GM19397 (cell line): Measurements from ENCODE around the gene DGUOK.

Experiments used
- ATAC-seq: cut with Tn5 transposase; IDR thresholded peaks from one replicate; pipeline ENCODE4 v1.9.1; 2021; ENCODE audit warnings: mild to moderate bottlenecking, moderate library complexity; ENCODE audit not compliant: unreplicated experiment

The DGUOK gene

GRCh38 chr2:73946215-73946614 lies 19.5 kb downstream of the DGUOK start:
- no peak for ATAC-seq

DNA sequence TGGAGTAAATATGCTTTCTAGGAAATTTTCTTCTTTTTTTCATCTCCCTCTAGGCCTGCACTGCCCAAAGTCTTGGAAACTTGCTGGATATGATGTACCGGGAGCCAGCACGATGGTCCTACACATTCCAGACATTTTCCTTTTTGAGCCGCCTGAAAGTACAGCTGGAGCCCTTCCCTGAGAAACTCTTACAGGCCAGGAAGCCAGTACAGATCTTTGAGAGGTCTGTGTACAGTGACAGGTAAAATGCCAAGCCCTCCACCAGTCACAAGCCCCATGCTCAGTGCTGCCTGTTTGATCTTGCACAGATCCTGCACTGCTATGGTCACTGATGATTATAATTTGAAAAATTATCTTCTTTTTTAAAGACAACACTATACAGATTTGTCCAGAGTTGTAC lies 20.0 kb downstream of the DGUOK start:
- ATAC-seq = no peak

DNA sequence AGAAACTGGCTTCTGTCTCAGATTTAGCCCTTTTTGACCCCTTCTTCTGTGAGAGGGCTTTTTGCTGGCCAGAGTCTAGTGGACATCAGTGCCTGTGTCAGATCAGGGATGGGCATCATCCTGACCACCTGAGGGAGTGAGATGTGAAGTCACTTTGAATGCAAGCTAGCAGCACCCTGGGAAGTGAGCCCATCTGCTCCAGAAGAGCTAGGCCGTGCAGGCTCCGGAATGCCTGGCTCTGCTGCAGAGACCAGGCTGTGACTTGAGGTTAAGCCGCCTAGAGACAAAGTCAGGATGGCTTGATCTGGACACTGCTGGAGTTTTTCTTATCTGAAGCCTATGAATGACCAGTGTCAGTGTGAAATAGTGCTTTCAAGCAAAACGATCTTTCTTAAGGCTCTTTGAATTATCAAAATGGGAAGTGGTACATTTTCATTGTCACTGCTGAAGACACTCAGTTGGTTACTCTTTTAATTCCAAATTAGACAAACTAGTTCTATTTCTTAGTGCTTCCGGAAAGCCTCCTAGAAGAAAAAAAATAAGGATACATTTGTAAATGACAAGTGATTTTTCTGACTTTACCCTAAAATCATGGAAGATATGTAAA lies 20.8 kb downstream of the DGUOK start:
- ATAC-seq = no peak

GRCh38 chr2:73949802-73950201 lies 23.1 kb downstream of the DGUOK start:
- no peak for ATAC-seq

GRCh38 chr2:73952499-73953446 lies 26.1 kb downstream of the DGUOK start:
- no peak for ATAC-seq

DNA sequence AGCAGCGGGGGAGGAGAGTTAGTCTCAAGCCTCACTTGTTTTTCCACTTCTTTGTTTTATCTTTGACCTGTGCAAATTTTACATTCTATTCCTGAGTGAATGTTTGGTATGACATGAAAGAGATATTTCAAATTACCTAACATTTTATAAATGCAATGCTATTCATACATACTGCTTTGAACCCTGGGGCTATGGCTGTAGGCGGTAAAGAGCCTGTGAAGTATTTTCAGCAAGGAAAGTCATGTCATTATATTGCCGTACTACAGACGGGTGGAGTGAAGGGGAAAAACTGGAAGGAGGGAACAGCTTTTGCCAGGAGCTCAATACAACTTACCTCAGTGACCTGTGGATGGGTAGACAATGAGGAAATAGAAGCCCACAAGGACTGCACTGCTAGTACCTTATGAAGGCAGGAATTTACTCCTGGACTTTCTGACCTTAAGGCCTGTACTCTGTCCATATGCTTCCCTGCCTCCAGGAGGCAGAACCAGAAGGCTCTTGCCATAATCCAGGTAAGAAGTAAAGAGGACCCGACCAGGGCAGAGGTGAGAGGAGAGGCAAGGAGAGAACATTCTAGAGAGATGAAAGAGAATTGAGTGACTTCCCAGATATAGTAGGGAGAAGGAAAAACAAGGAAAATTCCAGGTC lies 29.7 kb downstream of the DGUOK start:
- ATAC-seq = no peak

- no peak for ATAC-seq
These were observed 34.6 kb downstream of the DGUOK start for GRCh38 chr2:73961274-73961673.

DNA sequence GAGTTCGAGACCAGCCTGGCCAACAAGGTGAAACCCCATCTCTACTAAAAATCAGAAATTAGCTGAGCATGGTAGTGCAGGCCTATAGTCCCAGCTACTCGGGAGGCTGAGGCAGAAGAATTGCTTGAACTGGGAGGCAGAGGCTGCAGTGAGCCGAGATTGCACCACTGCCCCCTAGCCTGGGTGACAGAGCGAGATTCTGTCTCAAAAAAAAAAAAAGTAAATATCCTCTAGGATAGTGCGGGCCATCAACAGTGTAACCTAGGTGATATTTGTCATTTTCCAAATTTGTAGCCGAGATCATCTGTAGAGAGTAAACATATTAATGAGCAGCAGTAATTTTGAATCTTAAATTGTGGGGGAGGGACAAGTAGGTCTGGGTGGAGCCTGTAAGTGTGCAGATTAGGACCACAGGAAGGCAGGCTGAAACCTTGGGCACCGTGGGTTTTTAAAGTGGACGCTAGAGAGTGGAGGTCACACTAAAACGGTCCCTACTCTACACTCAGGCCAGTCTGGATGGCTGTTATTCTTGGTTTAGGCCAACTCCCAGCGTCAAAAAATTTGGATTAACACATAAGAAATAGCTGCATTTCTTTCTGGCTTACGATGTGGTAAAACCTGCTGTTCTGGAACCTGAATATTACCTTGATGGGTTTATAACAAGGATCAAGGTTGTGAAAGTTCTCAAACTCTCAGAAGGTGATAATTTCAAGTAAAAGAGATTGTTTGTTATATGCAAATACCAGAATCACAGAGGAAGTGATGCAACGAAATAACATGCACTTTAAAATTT lies 35.3 kb downstream of the DGUOK start:
- ATAC-seq = no peak

- ATAC-seq = no peak
These were observed 36.1 kb downstream of the DGUOK start for GRCh38 chr2:73962798-73963197.

- no peak for ATAC-seq
These were observed 36.9 kb downstream of the DGUOK start for GRCh38 chr2:73963385-73964120.

GRCh38 chr2:73964223-73964622 lies 37.5 kb downstream of the DGUOK start:
- ATAC-seq = no peak

- ATAC-seq = no peak
These were observed 38.4 kb downstream of the DGUOK start for GRCh38 chr2:73965053-73965452.

- no peak for ATAC-seq
These were observed 41.8 kb downstream of the DGUOK start for GRCh38 chr2:73968357-73968937.

DNA sequence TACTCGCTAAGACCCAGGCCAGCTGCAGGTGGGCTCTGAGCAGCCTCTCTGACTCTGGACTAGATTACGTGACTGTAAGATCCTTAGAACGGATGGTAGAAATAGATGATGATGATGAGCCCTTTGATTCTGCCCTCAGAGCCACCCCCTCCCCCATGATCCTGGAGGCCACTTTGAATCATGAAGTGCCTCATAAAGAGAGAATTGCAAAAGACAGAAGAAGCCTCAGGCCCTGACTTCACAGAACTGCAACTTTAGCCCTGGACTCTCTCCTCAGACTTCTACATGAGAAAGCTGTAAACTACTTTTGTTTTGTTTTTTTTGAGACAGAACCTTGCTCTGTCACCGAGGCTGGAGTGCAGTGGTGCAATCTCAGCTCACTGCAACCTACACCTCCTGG lies 42.7 kb downstream of the DGUOK start:
- ATAC-seq = no peak

DNA sequence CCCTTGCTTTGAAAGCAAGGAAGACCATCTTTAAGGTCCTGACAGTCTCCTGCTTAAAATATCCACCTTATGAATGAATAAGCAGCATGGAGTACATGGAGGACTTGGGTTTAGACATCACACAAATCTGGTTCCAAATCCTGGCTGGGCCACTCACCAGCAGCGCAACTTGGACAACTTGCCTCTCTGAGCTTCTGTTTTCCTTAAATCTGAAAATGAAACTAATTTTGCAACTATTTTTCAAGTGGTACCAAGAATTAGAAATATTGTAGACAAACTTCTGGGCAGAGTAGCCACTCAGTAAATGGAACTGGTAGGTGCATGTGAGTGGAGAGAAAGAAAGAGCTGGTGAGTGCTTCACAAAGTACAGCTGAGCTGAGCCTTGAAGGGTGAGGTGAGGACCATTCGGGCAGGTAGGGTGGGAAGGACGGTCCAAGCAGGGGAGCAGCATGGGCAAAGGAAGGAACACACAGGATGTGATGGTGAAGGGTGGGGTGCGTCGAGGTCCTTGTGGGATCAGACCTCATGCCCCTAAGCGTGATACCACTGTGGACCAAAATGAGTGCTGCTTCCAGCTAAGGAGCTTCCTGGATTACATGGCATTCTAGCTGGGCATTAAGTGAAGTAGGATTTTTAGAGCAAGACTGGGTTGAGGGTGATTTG lies 43.6 kb downstream of the DGUOK start:
- no peak for ATAC-seq

DNA sequence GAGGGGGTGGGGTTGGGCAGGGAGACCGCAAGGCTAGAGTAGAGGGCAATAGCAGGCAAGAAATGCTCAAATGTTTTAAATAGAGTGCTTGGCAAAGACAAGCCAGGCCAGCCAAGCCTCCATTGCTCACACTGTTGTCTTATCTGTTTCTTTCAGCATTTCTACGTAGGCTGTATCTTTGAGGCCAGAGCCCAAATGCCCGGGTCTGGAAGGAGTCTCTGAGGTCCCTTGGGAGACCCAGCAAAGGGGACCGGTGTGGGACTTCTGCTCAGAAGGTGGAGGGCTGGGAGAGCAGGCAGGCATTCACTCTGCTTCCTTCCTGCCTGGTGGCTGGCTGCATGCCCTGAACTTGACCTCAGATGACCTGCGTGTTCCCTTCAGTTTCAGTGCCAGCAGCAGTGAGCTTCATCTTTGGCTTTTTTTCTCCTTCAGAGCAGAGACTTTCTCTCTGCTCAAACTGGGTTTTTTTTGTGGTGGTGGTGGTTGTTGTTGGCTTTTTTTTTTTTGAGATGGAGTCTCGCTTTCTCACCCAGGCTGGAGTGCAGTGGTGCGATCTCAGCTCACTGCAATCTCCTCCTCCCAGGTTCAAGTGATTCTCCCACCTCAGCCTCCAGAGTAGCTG lies 44.3 kb downstream of the DGUOK start:
- peak; percentile 71 for ATAC-seq

DNA sequence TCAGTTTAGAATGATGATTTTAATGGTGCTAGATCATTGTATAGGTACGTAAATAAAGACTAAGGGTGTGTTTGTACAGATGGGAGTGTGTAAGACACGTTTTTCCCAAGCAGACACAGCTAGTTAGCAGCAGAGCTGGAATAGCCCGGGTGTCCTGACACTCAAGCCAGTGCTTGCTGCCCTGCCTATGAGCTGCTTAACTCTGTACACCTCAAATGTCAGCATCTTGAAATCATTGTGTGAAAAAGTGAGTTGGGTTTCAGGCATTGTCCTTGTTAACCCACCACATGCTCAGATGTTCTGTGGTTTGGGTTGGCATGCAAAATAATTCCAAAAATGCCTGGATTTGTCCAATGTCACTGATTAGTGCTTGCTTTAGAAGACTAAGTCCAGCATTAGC lies 45.0 kb downstream of the DGUOK start:
- ATAC-seq = no peak

DNA sequence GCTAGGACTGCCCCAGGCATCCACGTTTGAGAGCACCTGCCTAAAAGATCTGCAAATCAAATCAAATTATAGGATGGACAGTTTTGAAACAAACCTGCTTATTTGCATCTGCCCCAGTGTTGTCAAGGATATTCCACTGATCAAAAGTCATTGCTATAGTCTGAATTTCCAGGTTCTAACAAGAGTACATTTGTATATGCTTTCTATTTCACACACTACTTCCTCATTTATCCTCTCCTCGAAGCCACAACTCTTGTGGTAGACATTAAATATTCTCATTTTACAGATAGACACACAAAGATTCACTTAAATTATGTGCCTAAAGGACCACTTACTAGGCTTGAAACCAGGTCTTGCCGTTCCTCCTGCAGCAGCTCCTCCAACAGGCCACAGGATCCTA lies 46.2 kb downstream of the DGUOK start:
- no peak for ATAC-seq

DNA sequence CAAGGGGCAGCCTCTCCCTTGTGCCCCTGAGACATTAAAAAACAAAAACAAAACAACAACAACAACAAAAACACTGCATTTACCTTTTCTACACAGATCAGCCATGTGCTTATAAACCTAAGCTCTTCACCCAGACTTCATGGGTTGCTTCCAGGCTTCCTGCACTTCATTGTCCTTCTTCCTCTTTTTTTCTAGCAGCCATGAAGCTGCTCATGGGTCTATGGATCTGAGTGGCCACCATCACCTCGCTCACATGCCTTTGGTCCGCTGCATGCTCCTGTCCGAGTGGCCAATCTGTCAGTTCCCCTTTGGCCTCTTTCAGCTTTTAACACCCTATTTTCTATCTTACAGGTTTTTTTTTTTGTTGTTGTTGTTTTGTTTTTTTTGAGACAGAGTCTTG lies 49.1 kb downstream of the DGUOK start:
- ATAC-seq = no peak
